NCI-H226 (cell line): Measurements from ENCODE around the gene ROR2.

Source experiments
- DNase-seq: peaks from one replicate; pipeline ENCODE4 v3.0.0-alpha.2; 2015

The ROR2 gene

GRCh38 chr9:91710158-91710557 lies 239.9 kb downstream of the ROR2 start:
- DNase-seq, result no peak

- no peak for DNase-seq
These were observed 244.6 kb downstream of the ROR2 start for GRCh38 chr9:91705386-91705785.

- DNase-seq, result no peak
These were observed 249.6 kb downstream of the ROR2 start for GRCh38 chr9:91700475-91700874.

GRCh38 chr9:91698266-91698665 lies 251.8 kb downstream of the ROR2 start:
- DNase-seq, result no peak

- DNase-seq, result no peak
These were observed 252.8 kb downstream of the ROR2 start for GRCh38 chr9:91697201-91697600.

- no peak for DNase-seq
These were observed 255.8 kb downstream of the ROR2 start for GRCh38 chr9:91694081-91694870.

- no peak for DNase-seq
These were observed 256.8 kb downstream of the ROR2 start for GRCh38 chr9:91693226-91693625.

GRCh38 chr9:91690540-91691249 lies 259.3 kb downstream of the ROR2 start:
- no peak for DNase-seq

- DNase-seq, result no peak
These were observed 261.0 kb downstream of the ROR2 start for GRCh38 chr9:91689006-91689405.

GRCh38 chr9:91683269-91683668 lies 266.8 kb downstream of the ROR2 start:
- no peak for DNase-seq

- no peak for DNase-seq
These were observed 267.2 kb downstream of the ROR2 start for GRCh38 chr9:91682806-91683205.

GRCh38 chr9:91681461-91682305 lies 268.3 kb downstream of the ROR2 start:
- DNase-seq, result peak; percentile 38

- DNase-seq, result no peak
These were observed 269.0 kb downstream of the ROR2 start for GRCh38 chr9:91680998-91681397.

GRCh38 chr9:91680106-91680505 lies 269.9 kb downstream of the ROR2 start:
- peak; percentile 34 for DNase-seq

GRCh38 chr9:91678807-91679580 lies 271.0 kb downstream of the ROR2 start:
- no peak for DNase-seq

GRCh38 chr9:91677822-91678436 lies 272.1 kb downstream of the ROR2 start:
- no peak for DNase-seq

GRCh38 chr9:91677331-91677730 lies 272.7 kb downstream of the ROR2 start:
- DNase-seq, result no peak

GRCh38 chr9:91676046-91676445 lies 274.0 kb downstream of the ROR2 start:
- no peak for DNase-seq

GRCh38 chr9:91664663-91665062 lies 285.4 kb downstream of the ROR2 start:
- DNase-seq, result no peak

GRCh38 chr9:91663858-91664257 lies 286.2 kb downstream of the ROR2 start:
- no peak for DNase-seq

- DNase-seq, result no peak
These were observed 288.6 kb downstream of the ROR2 start for GRCh38 chr9:91661451-91661850.

GRCh38 chr9:91660521-91660920 lies 289.5 kb downstream of the ROR2 start:
- no peak for DNase-seq
